Tibial nerve (tissue), 4 donors: ENCODE measurements around the gene IRF5. TPM values are rescaled to one million over a fixed set of nuclear protein-coding genes. Genes with fewer than 3 reads are reported as not detected.

ENCODE experiments used
- DNase-seq, 2 donors: peaks; one replicate each; pipeline ENCODE4 v3.0.0-alpha.2; 2019; ENCODE audit warnings: low spot score in 2 of 2
- H3K27ac ChIP-seq, 4 donors: fragments of 200-600 bp; sonication (generic) in 3 of 4; one replicate each; pipeline ENCODE4 v1.5.1; 2017 to 2019; ENCODE audit warnings: mild to moderate bottlenecking in 1 of 4
- H3K27me3 ChIP-seq, 2 donors: fragments of 200-600 bp; sonication (generic) in 1 of 2; one replicate each; pipeline versions ENCODE4 v1.5.1 to v1.6.0; 2017 to 2019
- H3K36me3 ChIP-seq, 3 donors: fragments of 200-600 bp; sonication (generic); one replicate each; pipeline ENCODE4 v1.5.1; 2018 to 2019
- H3K4me1 ChIP-seq, 4 donors: fragments of 200-600 bp; sonication (generic) in 3 of 4; one replicate each; pipeline ENCODE4 v1.5.1; 2017 to 2019
- H3K4me3 ChIP-seq, 4 donors: fragments of 200-600 bp; sonication (generic) in 3 of 4; one replicate each; pipeline ENCODE4 v1.5.1; 2017 to 2019; ENCODE audit warnings: mild to moderate bottlenecking in 1 of 4, moderate library complexity in 1 of 4
- H3K9me3 ChIP-seq, 4 donors: fragments of 200-600 bp; sonication (generic) in 3 of 4; one replicate each; pipeline ENCODE4 v1.5.1; 2017 to 2019
- CTCF ChIP-seq, 5 experiments: fragments of 200-600 bp in 3 of 5; fragments of 450-650 bp in 2 of 5; sonication (generic) in 3 of 5; IDR thresholded peaks; one replicate each; pipeline ENCODE4 v1.5.1; 2016 to 2019; ENCODE audit warnings: antibody characterized with exemption in 5 of 5, mild to moderate bottlenecking in 3 of 5, moderate library complexity in 2 of 5
- EP300 ChIP-seq, 2 donors: sonication (generic); formaldehyde crosslinking; IDR thresholded peaks; one replicate each; pipeline ENCODE4 v1.6.1; 2017; ENCODE audit warnings: antibody characterized with exemption in 2 of 2, mild to moderate bottlenecking in 1 of 2
- POLR2A ChIP-seq, 2 donors: fragments of 450-650 bp; IDR thresholded peaks; one replicate each; pipeline ENCODE4 v1.6.1; 2017; ENCODE audit warnings: antibody characterized with exemption in 2 of 2, mild to moderate bottlenecking in 2 of 2, moderate library complexity in 2 of 2
- WGBS, 2 donors: methylation state at CpG; one replicate each; pipeline ENCODE4 v1.1.5; 2018; 5-methylcytosine and 5-hydroxymethylcytosine counted together
- total RNA-seq, 4 donors: library from RNA; depleted of rRNA; stranded (reverse); fragments of >200 nt; gene quantifications; one replicate each; pipeline ENCODE4 v1.1.0, GENCODE V29; 2016

Gene IRF5
- total RNA-seq, 4 donors from 2014 or later: 7.8 to 28.8 (median 15.0) TPM

- H3K27ac ChIP-seq: no peak overlapping the region
- 34 to 48% methylated on average over 6 to 26 of the region's 41 CpGs for WGBS, 2 donors
- H3K4me3 ChIP-seq: peak overlapping the region in 2 of 4 donors; percentile 34 to 43
- peak in 1 of 5 experiments; percentile 1 for TF ChIP-seq CTCF (IDR thresholded peaks at IDR 0.05)
- TF ChIP-seq EP300 (IDR thresholded peaks at IDR 0.05): no peak
- H3K9me3 ChIP-seq: no peaks in the 10 kb centered on the region
- no peak for DNase-seq
- H3K4me1 ChIP-seq: peaks cover 0 to 10% (median 3%) of the 10 kb centered on the region in 4 donors
- H3K27me3 ChIP-seq: peaks cover 0 to 30% of the 10 kb centered on the region in 2 donors
- no peaks in the 10 kb centered on the region for H3K36me3 ChIP-seq
Observed at GRCh38 chr7:128891110-128891941, 46.4 kb upstream of the IRF5 start.

- H3K27ac ChIP-seq: no peak overlapping the region
- H3K36me3 ChIP-seq: no peaks in the 10 kb centered on the region
- no peak overlapping the region for H3K4me3 ChIP-seq
- TF ChIP-seq CTCF (IDR thresholded peaks at IDR 0.05) (no peak), POLR2A (IDR thresholded peaks at IDR 0.05) (no peak), EP300 (IDR thresholded peaks at IDR 0.05) (no peak)
- peaks cover 0 to 10% (median 3%) of the 10 kb centered on the region in 4 donors for H3K4me1 ChIP-seq
- WGBS, 2 donors: 84 to 86% methylated on average over 8 to 11 of the region's 11 CpGs
- no peaks in the 10 kb centered on the region for H3K9me3 ChIP-seq
- DNase-seq: no peak
- peaks cover 0 to 24% of the 10 kb centered on the region in 2 donors for H3K27me3 ChIP-seq
Observed at GRCh38 chr7:128891942-128892269, 45.8 kb upstream of the IRF5 start.

GRCh38 chr7:128892521-128893250 lies 45.0 kb upstream of the IRF5 start:
- Histone ChIP-seq H3K27ac (no peak overlapping the region), H3K4me3 (no peak overlapping the region), H3K36me3 (no peaks in the 10 kb centered on the region), H3K4me1 (peaks cover 0 to 10% (median 3%) of the 10 kb centered on the region in 4 donors), H3K9me3 (no peaks in the 10 kb centered on the region), H3K27me3 (peaks cover 0 to 19% of the 10 kb centered on the region in 2 donors)
- no peak for TF ChIP-seq EP300 (IDR thresholded peaks at IDR 0.05)
- TF ChIP-seq CTCF (IDR thresholded peaks at IDR 0.05): no peak
- TF ChIP-seq POLR2A (IDR thresholded peaks at IDR 0.05): no peak
- 87 to 91% methylated on average over 5 to 13 of the region's 13 CpGs for WGBS, 2 donors
- DNase-seq: no peak

- Histone ChIP-seq H3K9me3 (no peaks in the 10 kb centered on the region), H3K4me3 (no peak overlapping the region), H3K27ac (no peak overlapping the region), H3K36me3 (no peaks in the 10 kb centered on the region), H3K4me1 (peaks cover 0 to 10% (median 3%) of the 10 kb centered on the region in 4 donors), H3K27me3 (peaks cover 0 to 19% of the 10 kb centered on the region in 2 donors)
- no peak for DNase-seq
- 86 to 89% methylated on average over 10 of the region's 23 CpGs for WGBS, 2 donors
- TF ChIP-seq EP300 (IDR thresholded peaks at IDR 0.05) (no peak), POLR2A (IDR thresholded peaks at IDR 0.05) (no peak), CTCF (IDR thresholded peaks at IDR 0.05) (no peak)
Observed at GRCh38 chr7:128893251-128894100, 44.3 kb upstream of the IRF5 start.
